ENCODE results near the gene SLC15A1. TPM values are rescaled to one million over a fixed set of nuclear protein-coding genes. Genes with fewer than 3 reads are reported as not detected.

SLC15A1 gene
- polyA plus RNA-seq, 3 donors = not detected

DNA sequence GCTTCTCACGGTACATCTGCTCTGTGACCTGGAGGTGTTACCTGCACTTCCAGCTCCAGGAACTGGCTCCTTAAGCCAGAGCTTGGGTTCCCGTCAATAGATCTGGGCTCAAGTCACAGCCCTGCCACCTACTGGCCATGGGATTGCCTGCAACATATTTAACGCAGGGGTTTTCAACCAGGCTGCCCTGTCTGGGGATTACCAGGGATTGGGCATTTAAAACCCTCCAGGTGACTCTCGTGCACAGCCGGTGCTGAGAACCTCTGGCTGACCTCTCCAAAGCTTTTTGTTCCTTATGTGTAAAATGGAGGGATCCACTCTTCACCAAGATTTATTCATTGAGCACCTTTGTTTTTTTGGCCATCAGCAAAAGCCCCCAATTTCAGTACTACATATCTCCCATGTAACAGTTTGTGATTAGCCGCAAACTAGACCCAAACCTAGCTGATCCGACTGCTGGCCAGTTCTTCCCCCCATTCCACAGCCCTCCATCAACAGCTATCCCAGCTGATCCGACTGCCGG is 98.9 kb downstream of the SLC15A1 start:
- Mint-ChIP-seq H3K4me1 (peaks cover 32% of the 10 kb centered on the region), H3K9me3 (peaks cover 0 to 4% (median 0%) of the 10 kb centered on the region in 7 donors), H3K27ac (no peak overlapping the region), H3K36me3 (no peaks in the 10 kb centered on the region), H3K4me3 (no peak overlapping the region), H3K27me3 (ENCODE audit: low read depth in 3 of 3) (peaks cover 6 to 10% (median 8%) of the 10 kb centered on the region in 3 donors)
- Histone ChIP-seq H3K9me3 (replicated peaks in 1 of 2; ENCODE audit: control insufficient read depth in 1 of 2, insufficient read depth in 1 of 2, low read length in 2 of 2) (no peaks in the 10 kb centered on the region), H3K4me2 (replicated peaks; ENCODE audit: extremely low read depth, low read length, poor library complexity, severe bottlenecking) (no peak overlapping the region), H3K27ac (ENCODE audit: low read depth in 1 of 2, low read length in 2 of 2) (no peak overlapping the region), H3K4me3 (replicated peaks in 1 of 3; ENCODE audit: low read depth in 2 of 3, low read length in 3 of 3) (no peak overlapping the region), H3K9ac (ENCODE audit: insufficient read depth, low read length, poor library complexity, severe bottlenecking) (no peak overlapping the region), H2AFZ (ENCODE audit: insufficient read depth, low read depth, low read length, poor library complexity, severe bottlenecking) (no peak overlapping the region), H4K20me1 (ENCODE audit: insufficient read depth, low read length) (no peaks in the 10 kb centered on the region), H3K4me1 (ENCODE audit: control insufficient read depth in 1 of 2, insufficient read depth in 2 of 2, low read length in 2 of 2) (peaks cover 30% of the 10 kb centered on the region in 2 donors), H3K79me2 (ENCODE audit: insufficient read depth, low read length) (no peaks in the 10 kb centered on the region), H3K27me3 (ENCODE audit: control insufficient read depth in 2 of 2, insufficient read depth in 2 of 2, low read length in 2 of 2) (no peaks in the 10 kb centered on the region), H3K36me3 (replicated peaks in 1 of 2; ENCODE audit: control insufficient read depth in 1 of 2, insufficient read depth in 2 of 2, low read length in 2 of 2) (no peaks in the 10 kb centered on the region)
- TF ChIP-seq, protein P1, sequence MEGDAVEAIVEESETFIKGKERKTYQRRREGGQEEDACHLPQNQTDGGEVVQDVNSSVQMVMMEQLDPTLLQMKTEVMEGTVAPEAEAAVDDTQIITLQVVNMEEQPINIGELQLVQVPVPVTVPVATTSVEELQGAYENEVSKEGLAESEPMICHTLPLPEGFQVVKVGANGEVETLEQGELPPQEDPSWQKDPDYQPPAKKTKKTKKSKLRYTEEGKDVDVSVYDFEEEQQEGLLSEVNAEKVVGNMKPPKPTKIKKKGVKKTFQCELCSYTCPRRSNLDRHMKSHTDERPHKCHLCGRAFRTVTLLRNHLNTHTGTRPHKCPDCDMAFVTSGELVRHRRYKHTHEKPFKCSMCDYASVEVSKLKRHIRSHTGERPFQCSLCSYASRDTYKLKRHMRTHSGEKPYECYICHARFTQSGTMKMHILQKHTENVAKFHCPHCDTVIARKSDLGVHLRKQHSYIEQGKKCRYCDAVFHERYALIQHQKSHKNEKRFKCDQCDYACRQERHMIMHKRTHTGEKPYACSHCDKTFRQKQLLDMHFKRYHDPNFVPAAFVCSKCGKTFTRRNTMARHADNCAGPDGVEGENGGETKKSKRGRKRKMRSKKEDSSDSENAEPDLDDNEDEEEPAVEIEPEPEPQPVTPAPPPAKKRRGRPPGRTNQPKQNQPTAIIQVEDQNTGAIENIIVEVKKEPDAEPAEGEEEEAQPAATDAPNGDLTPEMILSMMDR (IDR thresholded peaks at IDR 0.05) = peak; percentile 95
- DNase-seq = peak; percentile 58 to 79 (median 77)
- WGBS (ENCODE audit: insufficient coverage) = 52% methylated on average over 7 of the region's 9 CpGs
- intact Hi-C loops (cut with micrococcal nuclease) = loop anchor here (5.0 kb wide), 1 partner anchor 206 kb away; no protein-coding TSS in a partner anchor

DNA sequence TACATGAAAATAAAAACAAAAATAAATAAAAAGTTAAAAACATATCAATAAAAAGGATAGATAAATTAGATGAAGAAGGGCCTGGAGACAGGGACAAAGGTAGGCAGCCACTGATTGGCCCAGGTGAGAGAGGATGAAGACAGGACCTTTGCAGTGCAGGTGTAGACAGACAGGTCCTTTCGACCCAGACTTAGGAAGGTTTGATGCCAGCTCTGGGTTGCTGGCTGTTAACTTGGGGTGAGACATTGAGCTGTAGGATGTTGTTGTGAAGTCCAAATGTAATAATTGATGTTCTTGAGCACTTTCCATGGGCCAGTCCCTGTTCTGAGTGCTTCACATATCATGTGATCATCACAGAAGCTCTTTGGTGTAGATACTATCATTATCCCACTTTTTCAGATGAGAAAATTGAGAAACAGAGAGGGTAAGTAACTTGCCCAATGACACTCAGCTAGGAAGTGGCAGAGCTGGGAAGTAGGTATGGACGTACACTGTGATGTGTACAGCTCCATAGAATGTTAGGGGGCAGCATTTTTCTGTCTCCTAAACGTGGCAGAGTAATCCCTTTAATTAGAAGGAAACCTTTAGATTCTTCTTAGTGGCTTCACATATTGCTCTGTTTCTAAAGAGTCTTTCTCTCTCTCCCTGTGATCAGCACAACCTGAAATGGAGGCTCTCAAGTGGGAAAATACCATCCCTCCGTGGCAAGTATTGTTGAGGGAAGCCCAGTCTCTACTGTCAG is 99.6 kb downstream of the SLC15A1 start:
- no peak overlapping the region for H3K27ac ChIP-seq (ENCODE audit: low read depth in 1 of 2, low read length in 2 of 2)
- intact Hi-C loops (cut with micrococcal nuclease) = loop anchor here (5.0 kb wide), 1 partner anchor 206 kb away; no protein-coding TSS in a partner anchor
- H3K36me3 ChIP-seq (replicated peaks in 1 of 2; ENCODE audit: control insufficient read depth in 1 of 2, insufficient read depth in 2 of 2, low read length in 2 of 2) = no peaks in the 10 kb centered on the region
- H3K27me3 Mint-ChIP-seq (ENCODE audit: low read depth in 3 of 3) = peaks cover 6 to 11% (median 8%) of the 10 kb centered on the region in 3 donors
- H3K27ac Mint-ChIP-seq = no peak overlapping the region
- H3K27me3 ChIP-seq (ENCODE audit: control insufficient read depth in 2 of 2, insufficient read depth in 2 of 2, low read length in 2 of 2) = no peaks in the 10 kb centered on the region
- H3K79me2 ChIP-seq (ENCODE audit: insufficient read depth, low read length) = no peaks in the 10 kb centered on the region
- no peak overlapping the region for H3K4me3 Mint-ChIP-seq
- TF ChIP-seq, protein P1 (IDR thresholded peaks at IDR 0.05) = no peak
- WGBS (ENCODE audit: insufficient coverage) = 50% methylated on average over 2 of the region's 4 CpGs
- peaks cover 31 to 32% of the 10 kb centered on the region in 2 donors for H3K4me1 ChIP-seq (ENCODE audit: control insufficient read depth in 1 of 2, insufficient read depth in 2 of 2, low read length in 2 of 2)
- no peak overlapping the region for H3K4me2 ChIP-seq (replicated peaks; ENCODE audit: extremely low read depth, low read length, poor library complexity, severe bottlenecking)
- DNase-seq = no peak
- no peaks in the 10 kb centered on the region for H3K36me3 Mint-ChIP-seq
- peaks cover 0 to 4% (median 0%) of the 10 kb centered on the region in 7 donors for H3K9me3 Mint-ChIP-seq
- no peaks in the 10 kb centered on the region for H3K9me3 ChIP-seq (replicated peaks in 1 of 2; ENCODE audit: control insufficient read depth in 1 of 2, insufficient read depth in 1 of 2, low read length in 2 of 2)
- no peak overlapping the region for H3K4me3 ChIP-seq (replicated peaks in 1 of 3; ENCODE audit: low read depth in 2 of 3, low read length in 3 of 3)
- no peaks in the 10 kb centered on the region for H4K20me1 ChIP-seq (ENCODE audit: insufficient read depth, low read length)
- H3K9ac ChIP-seq (ENCODE audit: insufficient read depth, low read length, poor library complexity, severe bottlenecking) = no peak overlapping the region
- no peak overlapping the region for H2AFZ ChIP-seq (ENCODE audit: insufficient read depth, low read depth, low read length, poor library complexity, severe bottlenecking)
- H3K4me1 Mint-ChIP-seq = peaks cover 37% of the 10 kb centered on the region

All from CD14-positive monocyte (primary cell).